VCaP (cell line): ENCODE results near the gene SOX9.

Source experiments
- H3K27ac ChIP-seq: fragments of 450-650 bp; 2 replicates; pipeline ENCODE4 v1.5.1; 2017
- CTCF ChIP-seq: fragments of 450-650 bp; conservative IDR thresholded peaks from 2 replicates; pipeline ENCODE4 v1.5.1; 2017; ENCODE audit warnings: mild to moderate bottlenecking, moderate library complexity

SOX9 gene

GRCh38 chr17:72118335-72119076 lies 2.3 kb upstream of the SOX9 start:
- TF ChIP-seq CTCF, result peak; percentile 93
- H3K27ac ChIP-seq, result no peak overlapping the region

GRCh38 chr17:72119077-72119872 lies 1.5 kb upstream of the SOX9 start:
- H3K27ac ChIP-seq, result peak overlapping the region; percentile 89

GRCh38 chr17:72119873-72120641 lies 763 bp upstream of the SOX9 start:
- peak overlapping the region; percentile 89 for H3K27ac ChIP-seq
- TF ChIP-seq CTCF, result no peak

More at GRCh38 chr17:72119077-72119872, 1.5 kb upstream of the SOX9 start:
- TF ChIP-seq CTCF, result no peak

GRCh38 chr17:72121164-72122009 lies 567 bp downstream of the SOX9 start:
- peak; percentile 13; the same call in 1 of the 2 replicates for TF ChIP-seq CTCF
- H3K27ac ChIP-seq, result peak overlapping the region; percentile 89

- peak overlapping the region; percentile 89 for H3K27ac ChIP-seq
- TF ChIP-seq CTCF, result no peak
Observed at GRCh38 chr17:72122010-72122764, 1.4 kb downstream of the SOX9 start.

GRCh38 chr17:72122765-72123529 lies 2.1 kb downstream of the SOX9 start:
- peak overlapping the region; percentile 89 for H3K27ac ChIP-seq
- no peak for TF ChIP-seq CTCF
